Breast epithelium (tissue), 3 donors: ENCODE data around the gene NDUFAF5.

Source experiments
- CTCF ChIP-seq, 3 donors: fragments of 450-650 bp; IDR thresholded peaks; one replicate each; pipeline ENCODE4 v1.5.1; 2016 to 2017; ENCODE audit warnings: antibody characterized with exemption in 3 of 3, mild to moderate bottlenecking in 3 of 3, moderate library complexity in 3 of 3
- POLR2A ChIP-seq: fragments of 450-650 bp; IDR thresholded peaks from one replicate; pipeline ENCODE4 v1.6.1; 2016; ENCODE audit warnings: antibody characterized with exemption, mild to moderate bottlenecking, moderate library complexity

DNA sequence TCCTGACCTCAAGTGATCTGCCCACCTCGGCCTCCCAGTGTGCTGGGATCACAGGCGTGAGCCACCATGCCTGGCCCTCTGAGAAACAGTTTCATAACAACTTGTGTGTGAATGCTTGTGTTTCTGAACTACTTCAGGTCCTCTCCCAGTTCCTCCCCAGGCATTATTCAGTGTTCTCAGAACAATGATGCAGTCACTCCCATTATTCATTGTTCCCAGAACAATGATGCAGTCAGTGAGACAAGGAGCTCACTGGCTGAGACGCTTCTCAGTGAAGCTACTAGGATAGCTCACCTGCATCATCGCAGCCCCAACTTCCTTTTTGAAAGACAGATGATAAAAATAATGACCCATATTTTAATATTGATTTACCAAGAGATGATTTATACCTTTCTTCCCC, 71.5 kb downstream of the NDUFAF5 start:
- TF ChIP-seq CTCF (IDR thresholded peaks at IDR 0.05) (no peak), POLR2A (no peak)
